ENCODE measurements around the gene CCDC3. TPM values are rescaled to one million over a fixed set of nuclear protein-coding genes. Genes with fewer than 3 reads are reported as not detected.

Gene CCDC3
- total and polyA plus RNA-seq, 7 donors = 0.46 to 6.9 (median 3.1) TPM

- 61 to 78% methylated on average over 8 of the region's 8 CpGs for WGBS, 2 donors
Observed at GRCh38 chr10:13019280-13019679, 17.8 kb upstream of the CCDC3 start.

GRCh38 chr10:13018171-13018570 is 16.7 kb upstream of the CCDC3 start:
- TF ChIP-seq POLR2A (IDR thresholded peaks at IDR 0.05) = no peak
- no peak for TF ChIP-seq EP300 (IDR thresholded peaks at IDR 0.05)
- TF ChIP-seq POLR2AphosphoS5 (IDR thresholded peaks at IDR 0.05) = no peak
- no peak for TF ChIP-seq CTCF (IDR thresholded peaks at IDR 0.05)
- Histone ChIP-seq H3K9me3 (peaks cover 0 to under 1% (median 0%) of the 10 kb centered on the region in 4 donors), H3K27ac (no peak overlapping the region), H3K4me3 (no peak overlapping the region), H3K27me3 (no peaks in the 10 kb centered on the region), H3K4me1 (no peaks in the 10 kb centered on the region), H3K36me3 (no peaks in the 10 kb centered on the region)
- intact Hi-C loops (cut with DNase I) = no loop called here
- DNase-seq = no peak
- 67% methylated on average over 3 of the region's 3 CpGs for WGBS, 2 donors

More at GRCh38 chr10:13019280-13019679, 17.8 kb upstream of the CCDC3 start:
- Histone ChIP-seq H3K27me3 (no peaks in the 10 kb centered on the region), H3K36me3 (no peaks in the 10 kb centered on the region), H3K4me3 (no peak overlapping the region), H3K4me1 (no peaks in the 10 kb centered on the region), H3K27ac (no peak overlapping the region), H3K9me3 (peaks cover 0 to 9% (median 4%) of the 10 kb centered on the region in 4 donors)
- TF ChIP-seq EP300 (IDR thresholded peaks at IDR 0.05) (no peak), POLR2A (IDR thresholded peaks at IDR 0.05) (no peak), CTCF (IDR thresholded peaks at IDR 0.05) (no peak), POLR2AphosphoS5 (IDR thresholded peaks at IDR 0.05) (no peak)
- intact Hi-C loops (cut with DNase I) = no loop called here
- no peak for DNase-seq

- Histone ChIP-seq H3K4me3 (no peak overlapping the region), H3K9me3 (peaks cover 0 to 3% (median 0%) of the 10 kb centered on the region in 4 donors), H3K27me3 (no peaks in the 10 kb centered on the region), H3K27ac (no peak overlapping the region), H3K36me3 (no peaks in the 10 kb centered on the region), H3K4me1 (no peaks in the 10 kb centered on the region)
- intact Hi-C loops (cut with DNase I) = no loop called here
- DNase-seq = no peak
- no peak for TF ChIP-seq CTCF (IDR thresholded peaks at IDR 0.05)
- no peak for TF ChIP-seq EP300 (IDR thresholded peaks at IDR 0.05)
- no peak for TF ChIP-seq POLR2AphosphoS5 (IDR thresholded peaks at IDR 0.05)
- TF ChIP-seq POLR2A (IDR thresholded peaks at IDR 0.05) = no peak
- WGBS, 2 donors = 90 to 93% methylated on average over 10 of the region's 10 CpGs
Observed at GRCh38 chr10:13016886-13017285, 15.4 kb upstream of the CCDC3 start.

GRCh38 chr10:13016426-13016825 is 14.9 kb upstream of the CCDC3 start:
- no peak for DNase-seq
- Histone ChIP-seq H3K4me3 (no peak overlapping the region), H3K27me3 (no peaks in the 10 kb centered on the region), H3K9me3 (peaks cover 0 to 3% (median 0%) of the 10 kb centered on the region in 4 donors), H3K4me1 (no peaks in the 10 kb centered on the region), H3K36me3 (no peaks in the 10 kb centered on the region), H3K27ac (no peak overlapping the region)
- 37 to 54% methylated on average over 5 of the region's 5 CpGs for WGBS, 2 donors
- no peak for TF ChIP-seq CTCF (IDR thresholded peaks at IDR 0.05)
- no peak for TF ChIP-seq POLR2A (IDR thresholded peaks at IDR 0.05)
- TF ChIP-seq POLR2AphosphoS5 (IDR thresholded peaks at IDR 0.05) = no peak
- no peak for TF ChIP-seq EP300 (IDR thresholded peaks at IDR 0.05)
- intact Hi-C loops (cut with DNase I) = no loop called here

- peaks cover 0 to 18% (median 7%) of the 10 kb centered on the region in 4 donors for H3K4me1 ChIP-seq
- 49 to 57% methylated on average over 3 of the region's 3 CpGs for WGBS, 2 donors
- H3K36me3 ChIP-seq = no peaks in the 10 kb centered on the region
- TF ChIP-seq EP300 (IDR thresholded peaks at IDR 0.05) (no peak), CTCF (IDR thresholded peaks at IDR 0.05) (no peak), POLR2A (IDR thresholded peaks at IDR 0.05) (no peak), POLR2AphosphoS5 (IDR thresholded peaks at IDR 0.05) (no peak)
- H3K4me3 ChIP-seq = no peak overlapping the region
- peaks cover 3 to 15% (median 8%) of the 10 kb centered on the region in 3 donors for H3K27me3 ChIP-seq
- H3K9me3 ChIP-seq = no peaks in the 10 kb centered on the region
- intact Hi-C loops (cut with DNase I) = no loop called here
- H3K27ac ChIP-seq = no peak overlapping the region
- no peak for DNase-seq
Observed at GRCh38 chr10:13006037-13006436, 4.5 kb upstream of the CCDC3 start.

Data from sigmoid colon (tissue), 7 donors.